ENCODE results near the gene SNTG2.

DNA sequence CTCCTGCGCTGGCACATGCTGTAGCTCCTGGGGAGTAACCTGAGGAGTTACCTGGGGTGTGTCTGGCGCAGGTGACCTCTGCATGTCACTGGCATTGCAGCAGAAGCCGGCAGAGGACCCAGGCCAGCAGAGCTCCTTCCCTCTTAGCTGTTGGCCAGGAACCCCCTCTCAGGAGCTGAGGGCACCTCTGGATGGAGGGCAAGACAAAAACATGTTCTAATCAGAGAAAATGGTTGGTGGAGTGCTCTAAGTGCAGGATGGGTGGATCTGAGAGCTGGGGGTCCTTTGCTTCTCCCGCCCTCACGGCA is 44.9 kb upstream of the SNTG2 start:
- TF ChIP-seq, protein P1, sequence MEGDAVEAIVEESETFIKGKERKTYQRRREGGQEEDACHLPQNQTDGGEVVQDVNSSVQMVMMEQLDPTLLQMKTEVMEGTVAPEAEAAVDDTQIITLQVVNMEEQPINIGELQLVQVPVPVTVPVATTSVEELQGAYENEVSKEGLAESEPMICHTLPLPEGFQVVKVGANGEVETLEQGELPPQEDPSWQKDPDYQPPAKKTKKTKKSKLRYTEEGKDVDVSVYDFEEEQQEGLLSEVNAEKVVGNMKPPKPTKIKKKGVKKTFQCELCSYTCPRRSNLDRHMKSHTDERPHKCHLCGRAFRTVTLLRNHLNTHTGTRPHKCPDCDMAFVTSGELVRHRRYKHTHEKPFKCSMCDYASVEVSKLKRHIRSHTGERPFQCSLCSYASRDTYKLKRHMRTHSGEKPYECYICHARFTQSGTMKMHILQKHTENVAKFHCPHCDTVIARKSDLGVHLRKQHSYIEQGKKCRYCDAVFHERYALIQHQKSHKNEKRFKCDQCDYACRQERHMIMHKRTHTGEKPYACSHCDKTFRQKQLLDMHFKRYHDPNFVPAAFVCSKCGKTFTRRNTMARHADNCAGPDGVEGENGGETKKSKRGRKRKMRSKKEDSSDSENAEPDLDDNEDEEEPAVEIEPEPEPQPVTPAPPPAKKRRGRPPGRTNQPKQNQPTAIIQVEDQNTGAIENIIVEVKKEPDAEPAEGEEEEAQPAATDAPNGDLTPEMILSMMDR (conservative IDR thresholded peaks at IDR 0.05; ENCODE audit: low read length), result no peak
- no peak for TF ChIP-seq EZH2phosphoT487 (IDR thresholded peaks at IDR 0.05; ENCODE audit: borderline replicate concordance, low read depth, low read length)
